Hepatocyte (in vitro differentiated cells): ENCODE measurements around the gene DPP10. TPM values are rescaled to one million over a fixed set of nuclear protein-coding genes. Genes with fewer than 3 reads are reported as not detected.

ENCODE experiments used
- DNase-seq: peaks from one replicate; pipeline ENCODE4 v3.0.0-alpha.2; 2016; ENCODE audit warnings: low spot score
- H2AFZ ChIP-seq: fragments of 200-600 bp; sonication (generic); 2 replicates; pipeline ENCODE4 v1.6.0; 2016; ENCODE audit warnings: antibody characterized with exemption, mild to moderate bottlenecking
- H3K27ac ChIP-seq: fragments of 200-600 bp; sonication (generic); 2 replicates; pipeline ENCODE4 v1.5.1; 2016; ENCODE audit warnings: mild to moderate bottlenecking
- H3K27me3 ChIP-seq: fragments of 200-600 bp; sonication (generic); 2 replicates; pipeline ENCODE4 v1.6.1; 2016
- H3K36me3 ChIP-seq: fragments of 200-600 bp; sonication (generic); replicated peaks from 2 replicates; pipeline ENCODE4 v1.5.1; 2016; ENCODE audit warnings: low read depth; ENCODE audit not compliant: insufficient read depth
- H3K4me1 ChIP-seq: fragments of 200-600 bp; sonication (generic); 2 replicates; pipeline ENCODE4 v1.5.1; 2016; ENCODE audit warnings: mild to moderate bottlenecking, moderate library complexity; ENCODE audit not compliant: insufficient read depth
- H3K4me2 ChIP-seq: fragments of 200-600 bp; sonication (generic); 2 replicates; pipeline ENCODE4 v1.6.0; 2016
- H3K4me3 ChIP-seq: fragments of 200-600 bp; sonication (generic); 2 replicates; pipeline ENCODE4 v1.5.1; 2016; ENCODE audit warnings: mild to moderate bottlenecking
- H3K79me2 ChIP-seq: fragments of 200-600 bp; sonication (generic); 2 replicates; pipeline ENCODE4 v1.6.0; 2017; ENCODE audit warnings: mild to moderate bottlenecking
- H3K9me2 ChIP-seq: fragments of 200-600 bp; sonication (generic); replicated peaks from 2 replicates; pipeline ENCODE4 v1.6.0; 2017; ENCODE audit warnings: mild to moderate bottlenecking; ENCODE audit not compliant: insufficient read depth
- H3K9me3 ChIP-seq: fragments of 200-600 bp; sonication (generic); 2 replicates; pipeline ENCODE4 v1.5.1; 2016; ENCODE audit warnings: low read depth, mild to moderate bottlenecking
- H4K20me1 ChIP-seq: fragments of 200-600 bp; sonication (generic); 2 replicates; pipeline ENCODE4 v1.6.0; 2016; ENCODE audit warnings: mild to moderate bottlenecking; ENCODE audit not compliant: insufficient read depth, poor library complexity, severe bottlenecking
- EZH2 ChIP-seq: fragments of 200-600 bp; sonication (generic); IDR thresholded peaks from 2 replicates; pipeline ENCODE4 v1.6.1; 2016; ENCODE audit warnings: antibody characterized with exemption, mild to moderate bottlenecking, borderline replicate concordance
- EZH2phosphoT487 ChIP-seq: fragments of 200-600 bp; sonication (generic); IDR thresholded peaks from one replicate; pipeline ENCODE4 v1.6.1; 2018; ENCODE audit warnings: antibody characterized with exemption, mild to moderate bottlenecking, low read depth, moderate library complexity; ENCODE audit not compliant: unreplicated experiment, severe bottlenecking
- WGBS: methylation state at CpG from one replicate; pipeline ENCODE4 v1.1.6; 2016; ENCODE audit warnings: low lambda C conversion rate; ENCODE audit errors: missing lambda C conversion rate; 5-methylcytosine and 5-hydroxymethylcytosine counted together
- polyA plus RNA-seq: library from polyadenylated mRNA; unstranded; fragments of >200 nt; fragmentation: Nextera tagmentation; extraction: Ambion mirVana; gene quantifications from 2 replicates; pipeline ENCODE4 v1.2.1, GENCODE V29; 2016
- total RNA-seq: library from RNA; depleted of rRNA; stranded (reverse); fragments of >200 nt; gene quantifications from 2 replicates; pipeline ENCODE4 v1.2.3, GENCODE V29; 2014
- TF ChIP-seq, protein P1 (sequence below): fragments of 200-600 bp; sonication (generic); IDR thresholded peaks from 2 replicates; pipeline ENCODE4 v1.5.1; 2016; ENCODE audit warnings: antibody characterized with exemption, mild to moderate bottlenecking; ENCODE audit not compliant: poor library complexity

DPP10 gene
- total and polyA plus RNA-seq, 2 experiments from 2014 or later = 5.0 to 15.7 TPM

DNA sequence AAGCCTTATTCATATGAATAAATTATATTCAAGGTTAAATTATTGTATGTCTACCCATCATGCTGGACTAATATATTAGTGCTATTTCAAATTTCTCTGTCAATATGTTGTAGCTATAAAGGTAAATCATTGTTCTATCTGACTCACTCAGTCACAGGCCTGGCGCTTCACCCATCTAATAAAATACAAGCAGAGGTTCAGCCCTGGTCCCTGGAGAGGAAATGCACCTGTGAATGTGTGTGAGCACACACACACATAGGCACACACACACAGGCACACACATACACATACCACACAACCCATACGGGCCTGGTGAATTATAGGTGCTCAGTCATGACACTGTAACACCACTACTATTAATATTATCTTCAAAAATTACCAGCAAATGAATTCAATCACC, 1396.1 kb downstream of the DPP10 start:
- 77% methylated on average over 2 of the region's 2 CpGs for WGBS
- Histone ChIP-seq H4K20me1 (no peaks in the 10 kb centered on the region), H3K4me1 (no peaks in the 10 kb centered on the region), H3K36me3 (no peaks in the 10 kb centered on the region), H3K9me3 (no peaks in the 10 kb centered on the region), H3K27me3 (no peaks in the 10 kb centered on the region), H2AFZ (no peak overlapping the region), H3K79me2 (no peaks in the 10 kb centered on the region), H3K4me2 (no peak overlapping the region), H3K27ac (no peak overlapping the region), H3K9me2 (no peaks in the 10 kb centered on the region), H3K4me3 (no peak overlapping the region)
- TF ChIP-seq EZH2phosphoT487 = no peak
- TF ChIP-seq EZH2 = no peak
- TF ChIP-seq, protein P1, sequence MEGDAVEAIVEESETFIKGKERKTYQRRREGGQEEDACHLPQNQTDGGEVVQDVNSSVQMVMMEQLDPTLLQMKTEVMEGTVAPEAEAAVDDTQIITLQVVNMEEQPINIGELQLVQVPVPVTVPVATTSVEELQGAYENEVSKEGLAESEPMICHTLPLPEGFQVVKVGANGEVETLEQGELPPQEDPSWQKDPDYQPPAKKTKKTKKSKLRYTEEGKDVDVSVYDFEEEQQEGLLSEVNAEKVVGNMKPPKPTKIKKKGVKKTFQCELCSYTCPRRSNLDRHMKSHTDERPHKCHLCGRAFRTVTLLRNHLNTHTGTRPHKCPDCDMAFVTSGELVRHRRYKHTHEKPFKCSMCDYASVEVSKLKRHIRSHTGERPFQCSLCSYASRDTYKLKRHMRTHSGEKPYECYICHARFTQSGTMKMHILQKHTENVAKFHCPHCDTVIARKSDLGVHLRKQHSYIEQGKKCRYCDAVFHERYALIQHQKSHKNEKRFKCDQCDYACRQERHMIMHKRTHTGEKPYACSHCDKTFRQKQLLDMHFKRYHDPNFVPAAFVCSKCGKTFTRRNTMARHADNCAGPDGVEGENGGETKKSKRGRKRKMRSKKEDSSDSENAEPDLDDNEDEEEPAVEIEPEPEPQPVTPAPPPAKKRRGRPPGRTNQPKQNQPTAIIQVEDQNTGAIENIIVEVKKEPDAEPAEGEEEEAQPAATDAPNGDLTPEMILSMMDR = no peak
- no peak for DNase-seq

DNA sequence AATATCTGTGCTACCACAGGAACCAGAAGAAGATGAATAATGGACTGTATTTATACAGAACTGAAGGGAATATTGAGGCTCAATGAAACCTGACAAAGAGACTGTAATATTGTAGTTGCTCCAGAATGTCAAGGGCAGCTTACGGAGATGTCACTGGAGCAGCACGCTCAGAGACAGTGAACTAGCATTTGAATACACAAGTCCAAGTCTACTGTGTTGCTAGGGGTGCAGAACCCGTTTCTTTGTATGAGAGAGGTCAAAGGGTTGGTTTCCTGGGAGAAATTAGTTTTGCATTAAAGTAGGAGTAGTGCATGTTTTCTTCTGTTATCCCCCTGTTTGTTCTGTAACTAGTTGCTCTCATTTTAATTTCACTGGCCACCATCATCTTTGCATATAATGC, 1399.9 kb downstream of the DPP10 start:
- DNase-seq = no peak
- no peaks in the 10 kb centered on the region for H3K4me1 ChIP-seq
- H3K9me2 ChIP-seq = no peaks in the 10 kb centered on the region
- H3K4me3 ChIP-seq = no peak overlapping the region
- no peak overlapping the region for H2AFZ ChIP-seq
- no peaks in the 10 kb centered on the region for H3K9me3 ChIP-seq
- H3K36me3 ChIP-seq = no peaks in the 10 kb centered on the region
- H3K27me3 ChIP-seq = no peaks in the 10 kb centered on the region
- no peak overlapping the region for H3K4me2 ChIP-seq
- TF ChIP-seq EZH2 (no peak), EZH2phosphoT487 (no peak)
- TF ChIP-seq, protein P1 = no peak
- WGBS = 93% methylated on average over 3 of the region's 3 CpGs
- H3K27ac ChIP-seq = no peak overlapping the region
- H4K20me1 ChIP-seq = no peaks in the 10 kb centered on the region
- H3K79me2 ChIP-seq = no peaks in the 10 kb centered on the region

DNA sequence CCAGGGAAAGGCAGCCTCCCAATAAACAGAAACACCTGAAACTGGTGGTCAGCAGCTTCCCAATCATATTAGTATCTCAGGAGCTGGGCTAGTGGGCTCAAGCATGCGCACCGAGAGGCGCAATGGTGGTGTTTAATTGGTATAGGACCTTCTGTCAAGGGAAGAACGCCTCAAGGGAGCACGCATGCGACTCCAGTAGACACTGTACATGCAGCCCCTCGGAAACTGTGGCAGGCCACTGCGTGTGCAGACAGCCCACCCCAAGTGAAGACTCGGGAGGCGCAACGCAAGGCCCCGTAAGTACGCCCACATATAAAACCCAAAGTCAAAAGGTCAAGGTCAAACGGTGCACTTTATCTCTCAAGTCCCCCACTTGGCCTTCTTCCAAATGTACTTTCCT, 1405.8 kb downstream of the DPP10 start:
- Histone ChIP-seq H3K36me3 (no peaks in the 10 kb centered on the region), H3K79me2 (no peaks in the 10 kb centered on the region), H3K4me1 (no peaks in the 10 kb centered on the region), H3K9me2 (no peaks in the 10 kb centered on the region), H3K27me3 (no peaks in the 10 kb centered on the region), H3K4me2 (no peak overlapping the region), H2AFZ (no peak overlapping the region), H4K20me1 (no peaks in the 10 kb centered on the region), H3K27ac (no peak overlapping the region), H3K9me3 (no peaks in the 10 kb centered on the region), H3K4me3 (no peak overlapping the region)
- WGBS = 98% methylated on average over 14 of the region's 14 CpGs
- DNase-seq = no peak
- TF ChIP-seq, protein P1 = no peak
- TF ChIP-seq EZH2 (no peak), EZH2phosphoT487 (no peak)

DNA sequence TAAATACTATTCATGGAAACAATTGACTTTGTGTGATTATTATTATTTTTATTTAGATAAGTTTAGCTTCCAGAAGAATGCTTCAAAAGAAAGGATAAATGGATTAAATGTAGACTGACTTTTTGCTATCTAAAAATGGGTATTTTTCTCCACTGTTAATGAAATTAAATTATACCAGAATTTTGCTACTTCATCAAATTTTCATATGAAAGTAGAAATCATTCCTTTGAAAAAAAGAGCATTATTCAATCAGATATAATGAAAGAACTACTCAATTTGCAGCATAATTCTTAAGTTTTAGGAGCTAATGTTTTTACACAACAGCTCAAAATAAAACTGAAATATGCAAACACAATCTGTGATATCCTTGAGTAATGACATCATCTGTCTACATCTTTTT, 1424.6 kb downstream of the DPP10 start:
- no peak for TF ChIP-seq EZH2
- TF ChIP-seq, protein P1 = no peak
- TF ChIP-seq EZH2phosphoT487 = no peak
- no peak overlapping the region for H3K27ac ChIP-seq
- no peaks in the 10 kb centered on the region for H3K4me1 ChIP-seq
- H3K4me2 ChIP-seq = no peak overlapping the region
- H3K27me3 ChIP-seq = no peaks in the 10 kb centered on the region
- H3K4me3 ChIP-seq = no peak overlapping the region
- DNase-seq = no peak
- no peaks in the 10 kb centered on the region for H3K36me3 ChIP-seq
- H3K79me2 ChIP-seq = no peaks in the 10 kb centered on the region
- no peak overlapping the region for H2AFZ ChIP-seq
- H3K9me2 ChIP-seq = no peaks in the 10 kb centered on the region
- H3K9me3 ChIP-seq = no peaks in the 10 kb centered on the region
- H4K20me1 ChIP-seq = no peaks in the 10 kb centered on the region
